ENCODE measurements around the gene MMP24OS.
A peak's percentile ranks its signal among the peaks of the same experiment; 100 is the strongest.

MMP24OS gene

GRCh38 chr20:35277127-35277526 lies 795 bp downstream of the MMP24OS start:
- Histone ChIP-seq H3K36me3 (ENCODE audit: insufficient read depth, low read depth, low read length) (peaks cover 49% of the 10 kb centered on the region), H3K9me3 (ENCODE audit: insufficient read depth, low read depth, low read length) (no peaks in the 10 kb centered on the region)

DNA sequence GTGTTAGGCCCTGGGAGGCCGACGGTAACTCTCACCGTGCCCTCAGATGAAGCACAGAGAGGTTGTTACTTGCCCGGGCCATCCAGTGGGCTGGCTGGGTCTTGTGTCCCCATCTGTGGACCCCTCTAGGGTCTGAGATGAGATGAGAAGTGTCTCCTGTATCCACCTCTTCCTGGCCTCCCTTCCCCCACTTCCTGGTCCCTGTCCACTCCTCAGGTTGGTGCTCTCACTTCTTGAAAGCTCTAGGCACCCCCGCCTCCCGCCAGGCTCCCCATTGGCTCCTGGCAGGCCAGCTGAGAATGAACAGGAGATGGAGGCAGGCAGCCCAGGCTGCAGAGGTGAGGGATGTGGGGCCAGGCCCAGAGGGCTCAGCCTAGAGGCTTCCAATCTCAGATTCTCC lies 1.5 kb downstream of the MMP24OS start:
- H3K4me1 ChIP-seq (ENCODE audit: insufficient read depth, low read length), result peaks cover 4% of the 10 kb centered on the region; the same call in 1 of the 2 replicates
- no peak overlapping the region for H3K27ac ChIP-seq (ENCODE audit: low read length)
- H3K27me3 ChIP-seq (ENCODE audit: insufficient read depth, low read length), result no peaks in the 10 kb centered on the region
- H3K4me3 ChIP-seq (ENCODE audit: low read length), result peak overlapping the region; percentile 89; the same call in 1 of the 2 replicates
- peak overlapping the region; percentile 90; the same call in 1 of the 2 replicates for H3K9ac ChIP-seq (ENCODE audit: low read depth, low read length)
- peaks cover 42% of the 10 kb centered on the region for H3K36me3 ChIP-seq (ENCODE audit: insufficient read depth, low read depth, low read length)
- no peaks in the 10 kb centered on the region for H3K9me3 ChIP-seq (ENCODE audit: insufficient read depth, low read depth, low read length)

More at GRCh38 chr20:35277127-35277526, 795 bp downstream of the MMP24OS start:
- Histone ChIP-seq H3K27ac (ENCODE audit: low read length) (peak overlapping the region; percentile 76), H3K9ac (ENCODE audit: low read depth, low read length) (peak overlapping the region; percentile 90), H3K27me3 (ENCODE audit: insufficient read depth, low read length) (no peaks in the 10 kb centered on the region), H3K4me3 (ENCODE audit: low read length) (peak overlapping the region; percentile 89), H3K4me1 (ENCODE audit: insufficient read depth, low read length) (peaks cover 4% of the 10 kb centered on the region; the same call in 1 of the 2 replicates)

- Histone ChIP-seq H3K27ac (ENCODE audit: low read length) (no peak overlapping the region), H3K4me3 (ENCODE audit: low read length) (no peak overlapping the region), H3K4me1 (ENCODE audit: insufficient read depth, low read length) (peaks cover 4% of the 10 kb centered on the region; the same call in 1 of the 2 replicates), H3K9ac (ENCODE audit: low read depth, low read length) (peak overlapping the region; percentile 21; the same call in 1 of the 2 replicates), H3K9me3 (ENCODE audit: insufficient read depth, low read depth, low read length) (no peaks in the 10 kb centered on the region), H3K36me3 (ENCODE audit: insufficient read depth, low read depth, low read length) (peaks cover 36% of the 10 kb centered on the region), H3K27me3 (ENCODE audit: insufficient read depth, low read length) (no peaks in the 10 kb centered on the region)
Measured at GRCh38 chr20:35275741-35276251, 2.1 kb downstream of the MMP24OS start.

DNA sequence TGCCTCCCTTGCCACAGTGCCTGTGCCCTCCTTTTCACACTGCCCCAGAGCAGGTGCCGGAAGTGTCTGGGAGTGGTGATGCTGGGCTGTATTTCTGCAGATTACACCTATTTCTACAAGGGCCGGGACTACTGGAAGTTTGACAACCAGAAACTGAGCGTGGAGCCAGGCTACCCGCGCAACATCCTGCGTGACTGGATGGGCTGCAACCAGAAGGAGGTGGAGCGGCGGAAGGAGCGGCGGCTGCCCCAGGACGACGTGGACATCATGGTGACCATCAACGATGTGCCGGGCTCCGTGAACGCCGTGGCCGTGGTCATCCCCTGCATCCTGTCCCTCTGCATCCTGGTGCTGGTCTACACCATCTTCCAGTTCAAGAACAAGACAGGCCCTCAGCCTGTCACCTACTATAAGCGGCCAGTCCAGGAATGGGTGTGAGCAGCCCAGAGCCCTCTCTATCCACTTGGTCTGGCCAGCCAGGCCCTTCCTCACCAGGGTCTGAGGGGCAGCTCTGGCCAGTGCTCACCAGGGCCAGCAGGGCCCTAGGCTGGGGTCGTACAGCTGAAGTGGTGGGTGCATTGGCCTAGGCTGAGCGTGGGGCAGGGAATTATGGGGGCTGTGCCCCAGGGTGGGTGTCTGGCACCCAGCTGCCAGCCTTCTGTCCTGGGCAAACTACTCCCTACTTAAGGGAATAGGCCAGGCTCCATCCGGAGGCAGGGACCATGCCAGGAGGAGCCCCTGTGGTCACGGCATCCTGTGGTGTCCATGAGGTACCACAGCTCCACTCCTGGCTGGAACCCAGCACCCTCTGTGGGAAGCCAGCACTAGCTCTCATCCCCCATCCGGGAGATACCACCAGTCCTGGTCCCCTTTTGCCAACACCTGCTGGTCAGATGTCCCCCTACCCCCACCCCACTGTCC lies 3.5 kb downstream of the MMP24OS start:
- Histone ChIP-seq H3K27me3 (ENCODE audit: insufficient read depth, low read length) (no peaks in the 10 kb centered on the region), H3K4me3 (ENCODE audit: low read length) (no peak overlapping the region), H3K4me1 (ENCODE audit: insufficient read depth, low read length) (peaks cover 6% of the 10 kb centered on the region; the same call in 1 of the 2 replicates), H3K27ac (ENCODE audit: low read length) (no peak overlapping the region), H3K9me3 (ENCODE audit: insufficient read depth, low read depth, low read length) (no peaks in the 10 kb centered on the region), H3K9ac (ENCODE audit: low read depth, low read length) (no peak overlapping the region), H3K36me3 (ENCODE audit: insufficient read depth, low read depth, low read length) (peaks cover 23% of the 10 kb centered on the region)

- Histone ChIP-seq H3K36me3 (ENCODE audit: insufficient read depth, low read depth, low read length) (peaks cover 15% of the 10 kb centered on the region), H3K4me3 (ENCODE audit: low read length) (no peak overlapping the region), H3K9ac (ENCODE audit: low read depth, low read length) (no peak overlapping the region), H3K9me3 (ENCODE audit: insufficient read depth, low read depth, low read length) (no peaks in the 10 kb centered on the region), H3K27ac (ENCODE audit: low read length) (no peak overlapping the region), H3K4me1 (ENCODE audit: insufficient read depth, low read length) (peaks cover 7% of the 10 kb centered on the region; the same call in 1 of the 2 replicates), H3K27me3 (ENCODE audit: insufficient read depth, low read length) (no peaks in the 10 kb centered on the region)
Measured at GRCh38 chr20:35273449-35274171, 4.3 kb downstream of the MMP24OS start.

- H3K9me3 ChIP-seq (ENCODE audit: insufficient read depth, low read depth, low read length), result no peaks in the 10 kb centered on the region
- H3K4me1 ChIP-seq (ENCODE audit: insufficient read depth, low read length), result peaks cover 7% of the 10 kb centered on the region; the same call in 1 of the 2 replicates
- no peak overlapping the region for H3K9ac ChIP-seq (ENCODE audit: low read depth, low read length)
- H3K36me3 ChIP-seq (ENCODE audit: insufficient read depth, low read depth, low read length), result peaks cover 10% of the 10 kb centered on the region
- no peak overlapping the region for H3K27ac ChIP-seq (ENCODE audit: low read length)
- no peaks in the 10 kb centered on the region for H3K27me3 ChIP-seq (ENCODE audit: insufficient read depth, low read length)
- no peak overlapping the region for H3K4me3 ChIP-seq (ENCODE audit: low read length)
Measured at GRCh38 chr20:35271904-35272303, 6.0 kb downstream of the MMP24OS start.

DNA sequence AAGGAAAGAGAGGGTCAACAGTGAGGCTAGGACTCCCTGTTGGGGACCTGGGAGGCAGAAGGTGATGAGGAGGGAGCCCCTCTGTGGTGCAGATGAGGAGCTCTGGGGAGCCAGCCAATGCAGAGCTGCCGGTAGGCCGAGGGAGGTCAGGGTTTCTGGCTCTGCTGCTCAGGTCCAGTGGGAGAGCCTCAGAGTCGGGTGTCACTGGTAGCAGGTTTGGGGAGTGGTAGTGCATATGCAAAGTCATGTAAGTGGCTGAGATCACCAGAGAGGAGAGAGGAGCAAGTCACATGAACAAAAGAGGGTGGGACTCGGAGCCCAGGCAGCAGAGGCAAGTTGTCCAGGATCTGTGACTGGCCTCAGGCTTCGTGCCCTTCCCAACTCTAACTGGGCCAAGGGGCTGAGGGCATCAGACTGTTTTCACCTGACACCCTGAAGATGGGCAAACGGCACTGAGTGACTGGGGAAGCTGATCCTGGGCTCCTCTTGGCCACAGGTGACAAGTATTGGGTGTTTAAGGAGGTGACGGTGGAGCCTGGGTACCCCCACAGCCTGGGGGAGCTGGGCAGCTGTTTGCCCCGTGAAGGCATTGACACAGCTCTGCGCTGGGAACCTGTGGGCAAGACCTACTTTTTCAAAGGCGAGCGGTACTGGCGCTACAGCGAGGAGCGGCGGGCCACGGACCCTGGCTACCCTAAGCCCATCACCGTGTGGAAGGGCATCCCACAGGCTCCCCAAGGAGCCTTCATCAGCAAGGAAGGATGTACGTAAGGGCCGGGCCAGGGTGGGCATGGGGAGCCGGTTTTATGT lies 6.6 kb downstream of the MMP24OS start:
- peaks cover 5% of the 10 kb centered on the region for H3K36me3 ChIP-seq (ENCODE audit: insufficient read depth, low read depth, low read length)
- H3K9me3 ChIP-seq (ENCODE audit: insufficient read depth, low read depth, low read length), result no peaks in the 10 kb centered on the region
- H3K4me1 ChIP-seq (ENCODE audit: insufficient read depth, low read length), result peaks cover 6% of the 10 kb centered on the region; the same call in 1 of the 2 replicates
- no peaks in the 10 kb centered on the region for H3K27me3 ChIP-seq (ENCODE audit: insufficient read depth, low read length)
- no peak overlapping the region for H3K4me3 ChIP-seq (ENCODE audit: low read length)
- H3K27ac ChIP-seq (ENCODE audit: low read length), result no peak overlapping the region
- H3K9ac ChIP-seq (ENCODE audit: low read depth, low read length), result no peak overlapping the region; the same call in 1 of the 2 replicates

DNA sequence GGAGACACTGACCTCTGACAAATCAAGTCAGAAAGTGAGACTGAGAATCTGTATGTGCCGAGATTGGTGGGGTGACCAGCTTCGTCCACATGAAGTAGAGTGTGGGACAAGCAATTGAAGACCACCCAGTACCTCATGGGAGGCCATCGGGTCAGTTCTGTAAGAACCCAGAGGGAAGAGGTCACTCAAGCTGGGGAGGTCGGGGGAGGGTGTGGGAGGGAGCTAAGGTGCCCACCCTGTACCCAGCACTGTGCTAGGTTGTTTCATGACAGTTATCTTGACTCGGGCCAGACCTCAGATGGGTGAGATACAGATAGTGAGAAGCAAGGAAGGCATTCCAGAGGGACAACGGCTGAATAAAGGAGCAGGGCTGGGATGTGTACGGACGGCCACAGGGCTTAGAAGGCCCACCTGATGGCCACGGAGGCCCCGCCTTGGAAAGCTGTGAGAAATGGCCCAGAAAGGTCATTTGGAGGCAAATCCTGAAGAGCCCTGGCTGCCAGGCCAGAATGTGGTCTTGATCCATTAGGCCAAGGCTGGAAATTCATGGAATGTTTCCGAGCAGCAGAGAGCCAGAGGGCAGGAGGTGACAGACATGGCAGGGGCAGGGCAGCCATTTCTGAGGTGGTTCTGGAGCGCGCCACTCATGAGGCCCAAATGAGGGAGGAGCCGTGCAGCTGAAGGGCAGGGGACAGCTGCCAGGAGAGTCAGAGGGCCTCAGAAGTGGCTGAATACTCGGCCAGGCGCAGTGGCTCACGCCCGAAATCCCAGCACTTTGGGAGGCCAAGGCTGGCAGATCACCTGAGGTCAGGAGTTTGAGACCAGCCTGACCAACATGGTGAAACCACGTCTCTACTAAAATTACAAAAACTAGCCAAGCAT lies 7.7 kb downstream of the MMP24OS start:
- Histone ChIP-seq H3K4me1 (ENCODE audit: insufficient read depth, low read length) (peaks cover 6% of the 10 kb centered on the region; the same call in 1 of the 2 replicates), H3K9ac (ENCODE audit: low read depth, low read length) (no peak overlapping the region), H3K27ac (ENCODE audit: low read length) (no peak overlapping the region), H3K27me3 (ENCODE audit: insufficient read depth, low read length) (no peaks in the 10 kb centered on the region), H3K9me3 (ENCODE audit: insufficient read depth, low read depth, low read length) (no peaks in the 10 kb centered on the region), H3K36me3 (ENCODE audit: insufficient read depth, low read depth, low read length) (no peaks in the 10 kb centered on the region; the same call in 1 of the 2 replicates), H3K4me3 (ENCODE audit: low read length) (no peak overlapping the region)

- no peaks in the 10 kb centered on the region; the same call in 1 of the 2 replicates for H3K36me3 ChIP-seq (ENCODE audit: insufficient read depth, low read depth, low read length)
- no peaks in the 10 kb centered on the region for H3K27me3 ChIP-seq (ENCODE audit: insufficient read depth, low read length)
- H3K27ac ChIP-seq (ENCODE audit: low read length), result no peak overlapping the region
- peak overlapping the region; percentile 52; the same call in 1 of the 2 replicates for H3K9ac ChIP-seq (ENCODE audit: low read depth, low read length)
- H3K4me1 ChIP-seq (ENCODE audit: insufficient read depth, low read length), result peaks cover 7% of the 10 kb centered on the region; the same call in 1 of the 2 replicates
- H3K9me3 ChIP-seq (ENCODE audit: insufficient read depth, low read depth, low read length), result no peaks in the 10 kb centered on the region
- H3K4me3 ChIP-seq (ENCODE audit: low read length), result no peak overlapping the region
Measured at GRCh38 chr20:35269055-35269781, 8.7 kb downstream of the MMP24OS start.

DNA sequence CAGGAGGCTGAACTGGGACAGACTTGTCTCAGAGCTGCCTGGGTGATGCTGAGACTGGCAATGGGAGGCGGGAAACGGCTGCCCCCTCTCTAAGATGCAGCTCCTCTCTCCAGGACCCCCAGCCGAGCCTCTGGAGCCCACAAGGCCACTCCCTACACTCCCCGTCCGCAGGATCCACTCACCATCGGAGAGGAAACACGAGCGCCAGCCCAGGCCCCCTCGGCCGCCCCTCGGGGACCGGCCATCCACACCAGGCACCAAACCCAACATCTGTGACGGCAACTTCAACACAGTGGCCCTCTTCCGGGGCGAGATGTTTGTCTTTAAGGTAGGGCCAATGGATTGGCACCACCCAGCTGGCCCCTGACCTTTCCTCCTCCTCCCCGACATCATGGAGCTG lies 10.8 kb downstream of the MMP24OS start:
- H3K27me3 ChIP-seq (ENCODE audit: insufficient read depth, low read length), result no peaks in the 10 kb centered on the region
- H3K9me3 ChIP-seq (ENCODE audit: insufficient read depth, low read depth, low read length), result no peaks in the 10 kb centered on the region
- no peak overlapping the region for H3K9ac ChIP-seq (ENCODE audit: low read depth, low read length)
- peaks cover 16% of the 10 kb centered on the region for H3K4me1 ChIP-seq (ENCODE audit: insufficient read depth, low read length)
- no peak overlapping the region for H3K27ac ChIP-seq (ENCODE audit: low read length)
- H3K4me3 ChIP-seq (ENCODE audit: low read length), result no peak overlapping the region
- H3K36me3 ChIP-seq (ENCODE audit: insufficient read depth, low read depth, low read length), result no peaks in the 10 kb centered on the region; the same call in 1 of the 2 replicates

All from iPS-20b (cell line).